WTC11 (cell line): ENCODE data around the gene PLA2G4E.

Experiments used
- ATF6 ChIP-seq: sonication (generic); formaldehyde crosslinking; IDR thresholded peaks from 2 replicates; pipeline ENCODE4 v1.8.1; 2023; ENCODE audit warnings: mild to moderate bottlenecking, missing genetic modification reagents
- CREB1 ChIP-seq: sonication (generic); formaldehyde crosslinking; IDR thresholded peaks from 2 replicates; pipeline ENCODE4 v1.8.0; 2023; ENCODE audit warnings: mild to moderate bottlenecking, missing genetic modification reagents
- CTCF ChIP-seq: fragments of 200-600 bp; IDR thresholded peaks from 2 replicates; pipeline ENCODE4 v1.8.0; 2022; ENCODE audit warnings: antibody characterized with exemption
- ETV6 ChIP-seq: sonication (generic); formaldehyde crosslinking; IDR thresholded peaks from 2 replicates; pipeline ENCODE4 v1.8.1; 2022; ENCODE audit warnings: mild to moderate bottlenecking, missing genetic modification reagents
- IRF2 ChIP-seq: sonication (generic); formaldehyde crosslinking; IDR thresholded peaks from 2 replicates; pipeline ENCODE4 v1.8.0; 2022; ENCODE audit warnings: low read depth, missing genetic modification reagents, borderline replicate concordance
- JUN ChIP-seq: sonication (generic); formaldehyde crosslinking; IDR thresholded peaks from 2 replicates; pipeline ENCODE4 v1.8.0; 2023; ENCODE audit warnings: mild to moderate bottlenecking, missing genetic modification reagents
- USF1 ChIP-seq: sonication (generic); formaldehyde crosslinking; IDR thresholded peaks from 2 replicates; pipeline ENCODE4 v1.8.0; 2022; ENCODE audit warnings: mild to moderate bottlenecking, missing genetic modification reagents
- TF ChIP-seq, protein P1 (sequence below): sonication (generic); formaldehyde crosslinking; IDR thresholded peaks from 2 replicates; pipeline ENCODE4 v1.8.0; 2022; ENCODE audit warnings: mild to moderate bottlenecking, missing genetic modification reagents
- TF ChIP-seq, protein P2 (sequence below): sonication (generic); formaldehyde crosslinking; IDR thresholded peaks from 2 replicates; pipeline ENCODE4 v1.8.1; 2023; ENCODE audit warnings: mild to moderate bottlenecking, missing genetic modification reagents, moderate library complexity
- TF ChIP-seq, protein P3 (sequence below): sonication (generic); formaldehyde crosslinking; IDR thresholded peaks from 2 replicates; pipeline ENCODE4 v1.8.0; 2023; ENCODE audit warnings: mild to moderate bottlenecking, missing genetic modification reagents

DNA sequence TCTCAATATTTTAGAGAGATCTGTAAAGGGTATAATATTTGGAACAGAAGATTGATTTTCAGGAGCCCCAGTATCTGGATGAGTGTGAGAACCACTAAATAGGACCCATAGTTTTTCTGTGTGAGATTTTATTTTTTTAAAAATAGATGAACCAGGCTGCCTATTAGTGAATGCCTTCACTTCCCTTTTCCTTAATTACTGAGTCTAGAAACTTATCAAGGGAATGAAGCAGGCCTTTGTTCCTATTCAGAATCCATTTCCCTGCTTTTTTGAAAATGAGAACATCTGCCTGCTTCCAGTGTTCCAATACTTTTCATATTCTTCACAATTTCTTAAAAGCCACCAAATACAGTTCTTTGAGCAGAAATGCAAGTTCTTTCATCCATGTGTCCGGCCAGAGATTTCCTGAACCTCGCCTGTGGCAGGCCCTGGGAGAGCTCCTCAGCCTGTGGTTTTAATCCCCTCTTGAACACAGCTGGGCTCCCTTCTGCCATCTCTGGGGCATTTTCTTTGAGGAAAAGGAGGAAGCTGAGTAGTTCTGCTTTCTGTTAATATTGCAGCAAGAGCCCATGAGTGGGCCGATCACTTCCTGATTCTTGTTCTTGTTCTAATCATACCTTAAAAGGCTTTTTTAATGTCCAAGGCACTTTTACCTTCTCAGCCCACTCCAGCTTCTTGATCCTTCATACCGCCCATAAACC lies 53.2 kb downstream of the PLA2G4E start:
- TF ChIP-seq CTCF, result no peak
- TF ChIP-seq USF1 (CRISPR knock-in tag), result no peak
- TF ChIP-seq, protein P1, sequence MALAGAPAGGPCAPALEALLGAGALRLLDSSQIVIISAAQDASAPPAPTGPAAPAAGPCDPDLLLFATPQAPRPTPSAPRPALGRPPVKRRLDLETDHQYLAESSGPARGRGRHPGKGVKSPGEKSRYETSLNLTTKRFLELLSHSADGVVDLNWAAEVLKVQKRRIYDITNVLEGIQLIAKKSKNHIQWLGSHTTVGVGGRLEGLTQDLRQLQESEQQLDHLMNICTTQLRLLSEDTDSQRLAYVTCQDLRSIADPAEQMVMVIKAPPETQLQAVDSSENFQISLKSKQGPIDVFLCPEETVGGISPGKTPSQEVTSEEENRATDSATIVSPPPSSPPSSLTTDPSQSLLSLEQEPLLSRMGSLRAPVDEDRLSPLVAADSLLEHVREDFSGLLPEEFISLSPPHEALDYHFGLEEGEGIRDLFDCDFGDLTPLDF (CRISPR knock-in tag), result no peak
- no peak for TF ChIP-seq ATF6 (CRISPR knock-in tag)
- TF ChIP-seq CREB1 (CRISPR knock-in tag), result no peak
- TF ChIP-seq, protein P2, sequence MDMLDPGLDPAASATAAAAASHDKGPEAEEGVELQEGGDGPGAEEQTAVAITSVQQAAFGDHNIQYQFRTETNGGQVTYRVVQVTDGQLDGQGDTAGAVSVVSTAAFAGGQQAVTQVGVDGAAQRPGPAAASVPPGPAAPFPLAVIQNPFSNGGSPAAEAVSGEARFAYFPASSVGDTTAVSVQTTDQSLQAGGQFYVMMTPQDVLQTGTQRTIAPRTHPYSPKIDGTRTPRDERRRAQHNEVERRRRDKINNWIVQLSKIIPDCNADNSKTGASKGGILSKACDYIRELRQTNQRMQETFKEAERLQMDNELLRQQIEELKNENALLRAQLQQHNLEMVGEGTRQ (CRISPR knock-in tag), result no peak
- TF ChIP-seq, protein P3, sequence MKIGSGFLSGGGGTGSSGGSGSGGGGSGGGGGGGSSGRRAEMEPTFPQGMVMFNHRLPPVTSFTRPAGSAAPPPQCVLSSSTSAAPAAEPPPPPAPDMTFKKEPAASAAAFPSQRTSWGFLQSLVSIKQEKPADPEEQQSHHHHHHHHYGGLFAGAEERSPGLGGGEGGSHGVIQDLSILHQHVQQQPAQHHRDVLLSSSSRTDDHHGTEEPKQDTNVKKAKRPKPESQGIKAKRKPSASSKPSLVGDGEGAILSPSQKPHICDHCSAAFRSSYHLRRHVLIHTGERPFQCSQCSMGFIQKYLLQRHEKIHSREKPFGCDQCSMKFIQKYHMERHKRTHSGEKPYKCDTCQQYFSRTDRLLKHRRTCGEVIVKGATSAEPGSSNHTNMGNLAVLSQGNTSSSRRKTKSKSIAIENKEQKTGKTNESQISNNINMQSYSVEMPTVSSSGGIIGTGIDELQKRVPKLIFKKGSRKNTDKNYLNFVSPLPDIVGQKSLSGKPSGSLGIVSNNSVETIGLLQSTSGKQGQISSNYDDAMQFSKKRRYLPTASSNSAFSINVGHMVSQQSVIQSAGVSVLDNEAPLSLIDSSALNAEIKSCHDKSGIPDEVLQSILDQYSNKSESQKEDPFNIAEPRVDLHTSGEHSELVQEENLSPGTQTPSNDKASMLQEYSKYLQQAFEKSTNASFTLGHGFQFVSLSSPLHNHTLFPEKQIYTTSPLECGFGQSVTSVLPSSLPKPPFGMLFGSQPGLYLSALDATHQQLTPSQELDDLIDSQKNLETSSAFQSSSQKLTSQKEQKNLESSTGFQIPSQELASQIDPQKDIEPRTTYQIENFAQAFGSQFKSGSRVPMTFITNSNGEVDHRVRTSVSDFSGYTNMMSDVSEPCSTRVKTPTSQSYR (CRISPR knock-in tag), result no peak
- TF ChIP-seq ETV6, result no peak
- TF ChIP-seq JUN, result no peak
- no peak for TF ChIP-seq IRF2 (CRISPR knock-in tag)
